Large intestine (tissue), 3 donors: ENCODE results near the gene SDHAF2. TPM values are rescaled to one million over a fixed set of nuclear protein-coding genes. Genes with fewer than 3 reads are reported as not detected.

Source experiments
- DNase-seq, 2 donors: peaks; one replicate each; pipeline versions ENCODE4 v3.0.0 to v3.0.0-alpha.2; 2013
- H3K27ac ChIP-seq: one replicate; pipeline ENCODE4 v1.5.1; 2013; ENCODE audit warnings: low read length
- H3K27me3 ChIP-seq: 2 replicates; pipeline ENCODE4 v1.6.1; 2013; ENCODE audit warnings: low read length; ENCODE audit not compliant: control insufficient read depth, insufficient read depth
- H3K36me3 ChIP-seq: 2 replicates; pipeline ENCODE4 v1.6.1; 2013; ENCODE audit warnings: low read length; ENCODE audit not compliant: control insufficient read depth, insufficient read depth
- H3K4me1 ChIP-seq: one replicate; pipeline ENCODE4 v1.6.1; 2013; ENCODE audit warnings: low read length; ENCODE audit not compliant: control insufficient read depth, insufficient read depth
- H3K4me3 ChIP-seq: one replicate; pipeline ENCODE4 v1.5.1; 2013; ENCODE audit warnings: low read length
- H3K9me3 ChIP-seq: one replicate; pipeline ENCODE4 v1.6.1; 2013; ENCODE audit warnings: mild to moderate bottlenecking, low read depth, low read length, moderate library complexity; ENCODE audit not compliant: control insufficient read depth
- WGBS: methylation state at CpG from one replicate; pipeline ENCODE4 v1.1.5; 2013; ENCODE audit warnings: low lambda C conversion rate; ENCODE audit not compliant: insufficient coverage; 5-methylcytosine and 5-hydroxymethylcytosine counted together
- polyA plus RNA-seq: library from polyadenylated mRNA; unstranded; fragments of 120-200 nt; gene quantifications from one replicate; pipeline ENCODE4 v1.2.1, GENCODE V29; 2013

Gene SDHAF2
- polyA plus RNA-seq, 1 donor = 38.1 TPM

DNA sequence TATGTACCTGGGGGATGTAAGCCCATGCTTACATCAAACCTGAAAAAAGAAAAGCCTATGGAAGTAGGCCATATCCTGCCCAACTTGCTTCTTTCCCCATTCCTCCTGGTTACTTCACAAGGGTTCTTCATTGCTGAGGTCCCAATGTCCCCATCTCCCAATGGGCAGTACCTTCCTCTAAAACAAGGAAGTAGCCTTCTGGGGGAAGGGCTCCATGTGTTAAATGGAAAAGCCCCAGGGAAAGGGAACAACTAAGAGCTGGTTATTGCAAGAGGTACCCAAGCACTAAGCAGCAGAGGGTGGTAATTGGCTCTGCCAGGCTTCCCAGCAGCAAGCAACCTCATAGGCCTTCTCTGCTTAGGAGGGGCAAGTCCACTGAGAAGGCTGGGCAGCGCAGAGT lies 26.3 kb upstream of the SDHAF2 start:
- Histone ChIP-seq H3K27me3 (no peaks in the 10 kb centered on the region), H3K27ac (no peak overlapping the region), H3K4me3 (no peak overlapping the region), H3K36me3 (peaks cover 65% of the 10 kb centered on the region), H3K9me3 (no peaks in the 10 kb centered on the region), H3K4me1 (no peaks in the 10 kb centered on the region)
- WGBS = no CpG with 5 or more reads among the region's 1 CpG
- no peak for DNase-seq

DNA sequence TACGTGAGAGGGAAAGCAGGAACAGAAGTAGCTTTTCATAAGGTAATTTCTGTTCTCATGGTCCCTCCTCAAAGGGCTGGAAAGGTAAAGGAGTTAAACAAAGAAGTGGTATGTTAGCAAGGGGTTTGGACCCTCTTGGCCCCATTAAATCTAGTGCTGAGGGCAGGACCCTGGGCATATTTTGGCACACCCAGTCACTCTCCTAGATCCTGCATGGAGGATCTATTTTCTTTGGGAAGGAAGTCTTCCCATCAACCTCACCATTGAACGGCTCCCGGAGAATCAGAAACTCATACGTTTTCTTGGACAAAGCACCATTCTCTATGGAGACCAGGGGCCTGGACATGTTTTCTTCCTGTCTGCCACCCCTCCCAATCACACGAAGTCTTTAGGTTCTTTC lies 25.8 kb upstream of the SDHAF2 start:
- DNase-seq = no peak
- no peaks in the 10 kb centered on the region for H3K27me3 ChIP-seq
- H3K4me3 ChIP-seq = no peak overlapping the region
- H3K27ac ChIP-seq = no peak overlapping the region
- WGBS = no CpG with 5 or more reads among the region's 5 CpGs
- H3K4me1 ChIP-seq = no peaks in the 10 kb centered on the region
- peaks cover 66% of the 10 kb centered on the region for H3K36me3 ChIP-seq
- H3K9me3 ChIP-seq = no peaks in the 10 kb centered on the region

DNA sequence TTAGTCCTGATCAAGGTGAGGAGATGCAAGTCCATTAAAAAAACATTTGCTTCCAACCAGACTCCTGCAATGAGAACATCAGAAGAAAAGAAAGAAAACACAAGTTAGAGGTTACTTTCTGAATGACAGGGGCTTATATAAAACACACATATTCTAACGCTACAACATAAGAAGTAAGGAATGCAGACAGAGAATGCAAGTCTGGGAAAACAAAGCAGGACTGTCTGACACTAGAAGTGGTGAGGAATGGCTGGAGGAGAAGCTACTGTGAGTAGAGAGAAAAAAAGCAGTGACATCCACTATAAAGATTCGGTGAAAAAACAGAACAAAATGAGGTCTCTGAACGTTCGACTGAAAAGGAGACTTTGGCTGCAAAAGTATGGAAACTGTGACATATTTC lies 25.3 kb upstream of the SDHAF2 start:
- Histone ChIP-seq H3K4me1 (no peaks in the 10 kb centered on the region), H3K4me3 (no peak overlapping the region), H3K36me3 (peaks cover 69% of the 10 kb centered on the region), H3K27ac (no peak overlapping the region), H3K9me3 (no peaks in the 10 kb centered on the region), H3K27me3 (no peaks in the 10 kb centered on the region)
- no peak for DNase-seq
- whole genome bisulfite sequencing = 76% methylated on average over 3 of the region's 4 CpGs

DNA sequence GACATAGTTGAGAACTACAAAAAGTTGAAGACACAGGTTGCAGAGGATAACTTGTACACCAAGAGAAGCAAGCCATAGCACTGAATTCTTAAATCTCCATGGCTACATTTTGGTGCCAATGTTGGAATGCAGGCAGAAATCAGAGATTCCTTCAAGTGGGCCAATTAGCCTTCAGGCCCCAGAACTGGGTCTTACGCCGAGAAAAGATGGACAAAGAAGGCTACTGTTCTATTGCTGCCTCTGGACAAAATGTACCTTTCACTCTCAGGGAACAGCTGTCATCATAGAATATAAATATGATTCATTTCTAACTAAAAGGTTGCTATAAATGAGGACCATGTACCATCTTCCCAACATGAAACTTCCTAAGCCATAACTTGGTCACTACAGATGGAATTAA lies 23.9 kb upstream of the SDHAF2 start:
- no peak overlapping the region for H3K4me3 ChIP-seq
- H3K4me1 ChIP-seq = no peaks in the 10 kb centered on the region
- H3K36me3 ChIP-seq = peaks cover 81% of the 10 kb centered on the region
- no CpG with 5 or more reads among the region's 2 CpGs for WGBS
- no peak for DNase-seq
- no peaks in the 10 kb centered on the region for H3K9me3 ChIP-seq
- no peaks in the 10 kb centered on the region for H3K27me3 ChIP-seq
- H3K27ac ChIP-seq = no peak overlapping the region

DNA sequence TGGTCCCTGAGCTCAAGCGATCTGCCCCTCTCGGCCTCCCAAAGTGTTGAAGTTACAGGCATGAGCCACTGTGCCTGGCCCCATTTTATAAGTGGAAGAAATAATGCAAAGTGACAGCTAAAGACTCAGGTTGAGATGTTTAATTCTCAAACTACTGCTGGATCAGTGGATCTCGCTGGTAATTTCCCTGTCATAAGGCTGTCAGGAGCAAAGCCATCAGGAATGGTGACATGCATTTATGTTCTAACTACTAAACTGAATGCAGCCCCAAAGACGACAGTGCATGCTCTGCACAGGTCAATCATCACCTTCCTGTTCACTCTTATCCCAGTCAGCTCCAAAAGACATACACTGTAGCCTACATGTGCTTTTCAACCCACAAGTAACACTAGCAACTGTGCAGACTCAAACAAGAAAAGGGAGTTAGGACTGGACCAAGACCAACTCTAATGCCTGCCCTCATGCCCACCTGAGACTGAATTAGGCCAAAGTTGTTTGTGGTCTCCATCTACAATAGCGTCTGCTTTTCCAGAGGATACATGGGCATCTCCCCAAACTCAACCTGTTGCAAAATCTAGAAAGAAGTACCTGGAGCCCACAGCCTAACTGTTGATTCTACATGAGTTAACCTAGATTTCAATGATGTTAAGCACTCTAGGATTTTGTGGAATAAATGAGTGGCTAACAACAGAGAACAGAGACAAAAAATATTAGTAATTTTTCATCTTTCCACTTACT lies 22.8 kb upstream of the SDHAF2 start:
- no peak for DNase-seq
- H3K36me3 ChIP-seq = peaks cover 89% of the 10 kb centered on the region
- H3K4me3 ChIP-seq = no peak overlapping the region
- H3K9me3 ChIP-seq = no peaks in the 10 kb centered on the region
- no peak overlapping the region for H3K27ac ChIP-seq
- H3K27me3 ChIP-seq = no peaks in the 10 kb centered on the region
- no peaks in the 10 kb centered on the region for H3K4me1 ChIP-seq
- no CpG with 5 or more reads among the region's 5 CpGs for WGBS

DNA sequence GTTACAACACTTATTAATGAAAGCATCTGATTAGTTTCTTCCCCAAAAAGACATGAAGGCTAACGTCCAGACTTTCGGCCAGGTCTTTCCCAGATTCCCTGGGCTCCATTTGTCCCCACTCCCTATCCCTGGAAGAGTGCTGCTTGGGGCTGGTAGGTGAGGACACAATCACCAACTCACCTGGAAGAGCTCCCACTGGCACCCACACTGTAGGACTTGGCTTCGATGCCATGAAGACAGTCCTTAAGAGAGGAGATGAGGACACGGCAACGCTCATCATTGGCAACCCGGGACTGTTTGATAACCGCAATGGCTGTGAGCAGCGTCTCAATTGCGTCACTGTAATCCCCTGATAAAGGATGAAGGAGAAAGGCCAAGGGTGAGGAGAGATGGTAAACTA lies 18.3 kb upstream of the SDHAF2 start:
- WGBS = no CpG with 5 or more reads among the region's 9 CpGs
- Histone ChIP-seq H3K9me3 (no peaks in the 10 kb centered on the region), H3K4me1 (no peaks in the 10 kb centered on the region), H3K36me3 (peaks cover 90% of the 10 kb centered on the region), H3K4me3 (no peak overlapping the region), H3K27me3 (no peaks in the 10 kb centered on the region), H3K27ac (no peak overlapping the region)
- no peak for DNase-seq

DNA sequence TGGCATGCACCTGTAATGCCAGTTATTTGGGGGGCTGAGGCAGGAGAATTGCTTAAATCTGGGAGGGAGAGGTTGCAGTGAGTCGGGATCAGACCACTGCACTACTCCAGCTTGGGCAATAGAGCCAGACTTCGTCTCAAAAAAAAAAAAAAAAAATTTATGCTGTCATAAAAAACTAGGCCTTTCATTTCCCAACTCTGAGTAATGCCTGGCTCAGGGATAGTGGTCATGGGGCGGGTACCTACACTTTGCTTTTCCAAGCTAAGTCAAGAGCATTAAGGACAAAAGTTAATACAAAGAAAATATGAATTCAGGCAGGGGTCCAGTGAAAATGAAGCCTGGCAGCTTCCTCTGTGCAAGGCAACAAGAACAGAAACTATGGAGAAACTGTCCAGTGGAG lies 16.4 kb upstream of the SDHAF2 start:
- no peak for DNase-seq
- H3K27ac ChIP-seq = no peak overlapping the region
- H3K9me3 ChIP-seq = no peaks in the 10 kb centered on the region
- H3K36me3 ChIP-seq = peaks cover 92% of the 10 kb centered on the region
- no peaks in the 10 kb centered on the region for H3K4me1 ChIP-seq
- 33% methylated on average over 1 of the region's 3 CpGs for WGBS
- no peak overlapping the region for H3K4me3 ChIP-seq
- H3K27me3 ChIP-seq = no peaks in the 10 kb centered on the region

DNA sequence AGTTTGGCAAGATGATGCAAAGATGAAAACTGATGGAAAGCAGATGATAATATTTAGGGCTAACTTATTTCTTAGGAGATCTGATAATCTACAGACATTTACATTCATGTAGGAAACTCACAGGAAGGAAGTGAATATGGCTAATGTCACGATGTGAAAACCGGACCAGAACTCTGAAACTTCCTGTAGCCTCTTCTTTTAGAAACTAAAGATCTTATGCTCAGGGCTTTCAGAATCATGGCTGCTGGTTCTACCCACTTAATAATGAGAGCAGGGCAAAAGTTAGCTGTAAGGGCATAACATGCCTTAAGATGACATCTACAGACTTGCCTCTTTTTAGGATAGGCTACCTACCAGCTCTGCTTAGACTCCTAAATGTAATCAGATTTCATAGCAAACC lies 15.4 kb upstream of the SDHAF2 start:
- Histone ChIP-seq H3K4me1 (no peaks in the 10 kb centered on the region), H3K27me3 (no peaks in the 10 kb centered on the region), H3K27ac (no peak overlapping the region), H3K4me3 (no peak overlapping the region), H3K9me3 (no peaks in the 10 kb centered on the region), H3K36me3 (peaks cover 95% of the 10 kb centered on the region)
- no CpG with 5 or more reads among the region's 2 CpGs for WGBS
- DNase-seq = no peak

DNA sequence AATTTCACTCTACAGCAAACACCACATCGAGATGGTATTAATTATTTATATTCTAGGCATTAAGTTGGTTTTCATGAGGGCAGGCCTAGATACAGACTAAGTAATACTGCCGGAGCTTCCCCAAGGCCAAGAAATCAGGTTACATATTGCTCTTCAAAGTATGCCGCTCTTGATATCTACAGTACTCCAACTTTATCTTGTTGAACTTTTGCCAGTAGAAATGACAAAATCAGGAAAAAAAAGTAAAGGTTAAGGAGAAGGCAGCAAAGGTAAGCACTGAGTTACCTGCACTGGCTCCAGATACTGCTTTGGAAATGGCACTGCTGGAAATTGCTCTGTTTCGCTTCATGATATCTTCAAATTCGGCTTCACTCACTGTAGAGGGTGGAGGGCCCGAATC lies 14.5 kb upstream of the SDHAF2 start:
- no peak overlapping the region for H3K4me3 ChIP-seq
- no peaks in the 10 kb centered on the region for H3K9me3 ChIP-seq
- no peaks in the 10 kb centered on the region for H3K4me1 ChIP-seq
- 100% methylated on average over 1 of the region's 6 CpGs for WGBS
- H3K36me3 ChIP-seq = peaks cover 95% of the 10 kb centered on the region
- no peak for DNase-seq
- H3K27me3 ChIP-seq = no peaks in the 10 kb centered on the region
- H3K27ac ChIP-seq = no peak overlapping the region

DNA sequence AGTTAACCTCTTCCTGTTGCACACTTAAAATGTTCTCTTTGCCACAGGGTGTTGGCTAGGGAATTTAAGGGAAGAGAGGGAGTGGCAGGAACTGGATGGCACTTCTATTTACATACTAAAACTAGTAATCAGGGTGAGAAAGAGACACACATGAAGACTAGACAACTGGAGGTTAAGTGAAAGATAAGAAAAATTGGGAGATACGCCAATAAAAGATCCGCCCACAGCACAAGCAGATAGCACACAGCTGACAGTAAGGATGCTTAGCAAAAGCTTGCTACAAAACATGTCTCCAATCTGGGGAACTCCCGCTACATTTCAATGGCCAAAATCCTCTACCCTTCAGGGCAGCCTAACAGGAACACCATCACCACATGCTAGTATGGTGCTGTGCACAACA lies 13.0 kb upstream of the SDHAF2 start:
- no peaks in the 10 kb centered on the region for H3K9me3 ChIP-seq
- H3K4me1 ChIP-seq = no peaks in the 10 kb centered on the region
- no peak for DNase-seq
- WGBS = no CpG with 5 or more reads among the region's 3 CpGs
- H3K27ac ChIP-seq = no peak overlapping the region
- peaks cover 95% of the 10 kb centered on the region for H3K36me3 ChIP-seq
- H3K27me3 ChIP-seq = no peaks in the 10 kb centered on the region
- no peak overlapping the region for H3K4me3 ChIP-seq

DNA sequence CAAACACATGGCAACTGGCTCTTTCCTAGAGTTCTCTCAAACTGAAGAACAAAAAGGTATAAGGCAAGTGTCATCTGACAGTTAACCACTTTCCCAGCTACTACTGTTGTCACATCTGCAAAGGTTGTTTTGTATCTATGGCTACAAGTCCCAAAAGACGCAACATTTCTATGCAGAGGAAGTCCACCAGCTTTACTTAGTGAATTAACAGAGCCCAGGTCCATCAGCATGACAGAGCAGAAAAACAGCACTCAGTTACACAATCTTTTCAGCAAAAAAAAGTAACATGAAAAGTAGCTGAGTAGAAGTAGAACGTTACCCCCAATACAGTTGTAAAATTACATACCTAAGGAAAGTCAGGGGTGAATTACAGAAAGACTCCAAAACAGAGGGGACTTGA lies 12.3 kb upstream of the SDHAF2 start:
- Histone ChIP-seq H3K27me3 (no peaks in the 10 kb centered on the region), H3K4me1 (no peaks in the 10 kb centered on the region), H3K36me3 (peaks cover 94% of the 10 kb centered on the region), H3K27ac (no peak overlapping the region), H3K9me3 (no peaks in the 10 kb centered on the region), H3K4me3 (no peak overlapping the region)
- 83% methylated on average over 1 of the region's 2 CpGs for WGBS
- DNase-seq = no peak
